HepG2 (cell line): Measurements from ENCODE around the gene DNAAF3. TPM values are rescaled to one million over a fixed set of nuclear protein-coding genes. Genes with fewer than 3 reads are reported as not detected.

Source experiments
- ATF7 ChIP-seq, 2 experiments: fragments of 450-650 bp in 1 of 2; sonication (generic) in 1 of 2; formaldehyde crosslinking in 1 of 2; IDR thresholded peaks; 2 replicates each; pipeline versions ENCODE4 v1.4.0 to v1.6.1; 2016 to 2020; ENCODE audit warnings: antibody characterized with exemption in 1 of 2, mild to moderate bottlenecking in 1 of 2, missing genetic modification reagents in 1 of 2
- EP300 ChIP-seq, 3 experiments: sonication (generic) in 1 of 3; formaldehyde crosslinking in 1 of 3; IDR thresholded peaks; 2 replicates each; pipeline versions ENCODE4 v1.5.1 to v1.6.1; 2011 to 2020; ENCODE audit warnings: low read depth in 2 of 3, low read length in 2 of 3, borderline replicate concordance in 1 of 3, improper control_type of control experiment in 1 of 3, mild to moderate bottlenecking in 1 of 3, missing genetic modification reagents in 1 of 3, moderate library complexity in 1 of 3
- HOXA3 ChIP-seq: sonication (generic); formaldehyde crosslinking; IDR thresholded peaks from 2 replicates; pipeline ENCODE4 v1.5.0; 2020; ENCODE audit warnings: missing genetic modification reagents
- ISX ChIP-seq: sonication (generic); formaldehyde crosslinking; conservative IDR thresholded peaks from 2 replicates; pipeline ENCODE4 v1.5.0; 2020; ENCODE audit warnings: missing genetic modification reagents
- KDM5B ChIP-seq: sonication (generic); formaldehyde crosslinking; IDR thresholded peaks from 2 replicates; pipeline ENCODE4 v1.4.0; 2020; ENCODE audit warnings: missing genetic modification reagents, mild to moderate bottlenecking, borderline replicate concordance
- NR3C1 ChIP-seq: sonication (generic); formaldehyde crosslinking; IDR thresholded peaks from 2 replicates; pipeline ENCODE4 v1.4.0; 2020; ENCODE audit warnings: missing genetic modification reagents
- SPEN ChIP-seq: sonication (generic); formaldehyde crosslinking; IDR thresholded peaks from 2 replicates; pipeline ENCODE4 v1.5.1; 2020; ENCODE audit warnings: low read depth, mild to moderate bottlenecking, missing genetic modification reagents
- TSC22D2 ChIP-seq: sonication (generic); formaldehyde crosslinking; IDR thresholded peaks from 2 replicates; pipeline ENCODE4 v1.5.1; 2020; ENCODE audit warnings: missing genetic modification reagents, mild to moderate bottlenecking, borderline replicate concordance
- ZBTB42 ChIP-seq: sonication (generic); formaldehyde crosslinking; IDR thresholded peaks from 2 replicates; pipeline ENCODE4 v1.5.0; 2020; ENCODE audit warnings: mild to moderate bottlenecking, missing genetic modification reagents
- ZFP37 ChIP-seq: sonication (generic); formaldehyde crosslinking; IDR thresholded peaks from 2 replicates; pipeline ENCODE4 v1.4.0; 2020; ENCODE audit warnings: missing genetic modification reagents, borderline replicate concordance
- ZNF260 ChIP-seq: sonication (generic); formaldehyde crosslinking; IDR thresholded peaks from 2 replicates; pipeline ENCODE4 v1.4.0; 2020; ENCODE audit warnings: missing genetic modification reagents, low read depth, mild to moderate bottlenecking, borderline replicate concordance
- ZNF33B ChIP-seq: sonication (generic); formaldehyde crosslinking; IDR thresholded peaks from 2 replicates; pipeline ENCODE4 v1.5.1; 2020; ENCODE audit warnings: mild to moderate bottlenecking, missing genetic modification reagents
- ZNF670 ChIP-seq: sonication (generic); formaldehyde crosslinking; IDR thresholded peaks from 2 replicates; pipeline ENCODE4 v1.8.0; 2022; ENCODE audit warnings: mild to moderate bottlenecking, missing genetic modification reagents, borderline replicate concordance
- ZNF850 ChIP-seq: sonication (generic); formaldehyde crosslinking; conservative IDR thresholded peaks from 2 replicates; pipeline ENCODE4 v1.9.0; 2021; ENCODE audit warnings: mild to moderate bottlenecking, missing genetic modification reagents
- polyA plus RNA-seq, 8 experiments: library from polyadenylated mRNA; depleted of rRNA in 3 of 8; stranded (reverse) in 7 of 8; unstranded in 1 of 8; fragments of >200 nt; fragmentation: Illumina TruSeq in 4 of 8; extraction: Trizol in 4 of 8; gene quantifications; 2 replicates each; pipeline versions ENCODE4 v1.2.1 to v1.2.3, GENCODE V29; 2011 to 2016; ENCODE audit warnings: low read depth in 4 of 8, missing spikeins in 1 of 8, mixed read lengths in 1 of 8; ENCODE audit not compliant: insufficient read depth in 1 of 8
- total RNA-seq, 5 experiments: library from RNA; depleted of rRNA; stranded (reverse); fragments of >200 nt; fragmentation: Illumina TruSeq; extraction: Trizol; gene quantifications; 2 replicates each; pipeline ENCODE4 v1.2.3, GENCODE V29; 2016; ENCODE audit warnings: low read depth in 1 of 5
- TF ChIP-seq, protein P1 (sequence below): sonication (generic); formaldehyde crosslinking; IDR thresholded peaks from 2 replicates; pipeline ENCODE4 v1.5.0; 2020; ENCODE audit warnings: mild to moderate bottlenecking, missing genetic modification reagents
- TF ChIP-seq, protein P2 (sequence below): sonication (generic); formaldehyde crosslinking; IDR thresholded peaks from 2 replicates; pipeline ENCODE4 v1.5.0; 2020; ENCODE audit warnings: missing genetic modification reagents
- TF ChIP-seq, protein P3 (sequence below): sonication (generic); formaldehyde crosslinking; IDR thresholded peaks from 2 replicates; pipeline ENCODE4 v1.8.0; 2022; ENCODE audit warnings: mild to moderate bottlenecking, missing genetic modification reagents
- TF ChIP-seq, protein P4 (sequence below): sonication (generic); formaldehyde crosslinking; IDR thresholded peaks from 2 replicates; pipeline ENCODE4 v1.8.0; 2022; ENCODE audit warnings: missing genetic modification reagents, mild to moderate bottlenecking, borderline replicate concordance
- TF ChIP-seq, protein P5 (sequence below): sonication (generic); formaldehyde crosslinking; conservative IDR thresholded peaks from 2 replicates; pipeline ENCODE4 v1.4.0; 2020; ENCODE audit warnings: missing genetic modification reagents

Gene DNAAF3
- total and polyA plus RNA-seq, 2 of the 13 experiments (the other 11 are each of a cell fraction or from before 2014, with no cell fraction given): 0.30 to 0.40 TPM

DNA sequence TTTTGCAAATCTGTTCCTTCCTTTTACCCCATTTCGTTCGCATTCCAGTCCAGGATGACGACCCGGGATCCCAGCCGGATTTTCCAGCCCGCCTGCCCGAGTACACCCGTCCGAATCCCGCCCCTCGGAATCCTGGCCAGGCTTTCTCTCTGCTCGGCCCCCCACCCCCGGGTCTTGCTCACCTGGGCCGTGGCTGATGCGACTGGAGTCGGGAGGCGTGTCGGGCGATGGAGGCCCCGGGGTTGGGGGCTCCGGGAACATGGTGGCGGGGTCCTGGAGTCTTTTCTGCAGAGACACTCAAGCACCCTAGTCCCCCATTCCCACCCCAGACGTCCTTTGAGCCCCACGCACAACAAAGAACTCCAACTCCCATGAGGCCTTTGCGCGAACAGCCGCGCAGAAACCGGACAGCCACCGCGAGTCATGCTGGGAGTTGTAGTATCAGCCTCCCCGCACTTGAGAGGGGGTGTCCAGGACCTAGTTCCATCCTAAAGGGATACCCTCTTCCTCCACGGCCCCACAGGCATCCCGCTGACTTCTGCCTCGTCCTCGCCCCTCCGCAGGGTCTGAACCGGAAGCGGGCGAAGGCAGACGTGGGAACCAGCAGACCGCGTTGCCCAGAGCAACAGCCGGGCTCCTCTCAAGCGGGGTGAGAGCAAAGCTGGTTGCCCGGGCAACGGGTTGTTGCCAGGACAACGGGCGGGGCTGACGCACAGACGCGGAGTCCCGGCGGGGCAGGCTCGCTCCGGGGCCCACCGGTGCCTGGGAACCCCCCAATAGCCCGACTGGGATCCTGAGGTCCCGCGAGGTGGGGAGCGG is 12.6 kb upstream of the DNAAF3 start (continued):
- TF ChIP-seq ZBTB42 (CRISPR knock-in tag) (0 out of 2 replicates have a peak, but pooled peaks have one; percentile 7), ZNF670 (CRISPR knock-in tag) (no peak), NR3C1 (CRISPR knock-in tag) (no peak), TSC22D2 (CRISPR knock-in tag) (0 out of 2 replicates have a peak, but pooled peaks have one; percentile 33), ZNF260 (CRISPR knock-in tag) (no peak), ZNF33B (CRISPR knock-in tag) (no peak), ZNF850 (CRISPR knock-in tag) (no peak), EP300 (IDR thresholded peaks at IDR 0.05; ENCODE audit: low read depth in 2 of 2, low read length in 2 of 2) (no peak), EP300 (CRISPR knock-in tag; IDR thresholded peaks at IDR 0.05; ENCODE audit: borderline replicate concordance) (no peak), ATF7 (IDR thresholded peaks at IDR 0.05) (no peak), ATF7 (CRISPR knock-in tag; IDR thresholded peaks at IDR 0.05) (no peak), HOXA3 (no peak; the same call in 1 of the 2 replicates), SPEN (CRISPR knock-in tag) (no peak; the same call in 1 of the 2 replicates), ISX (CRISPR knock-in tag) (no peak), KDM5B (CRISPR knock-in tag) (no peak; the same call in 1 of the 2 replicates), ZFP37 (no peak)
- TF ChIP-seq, protein P1, sequence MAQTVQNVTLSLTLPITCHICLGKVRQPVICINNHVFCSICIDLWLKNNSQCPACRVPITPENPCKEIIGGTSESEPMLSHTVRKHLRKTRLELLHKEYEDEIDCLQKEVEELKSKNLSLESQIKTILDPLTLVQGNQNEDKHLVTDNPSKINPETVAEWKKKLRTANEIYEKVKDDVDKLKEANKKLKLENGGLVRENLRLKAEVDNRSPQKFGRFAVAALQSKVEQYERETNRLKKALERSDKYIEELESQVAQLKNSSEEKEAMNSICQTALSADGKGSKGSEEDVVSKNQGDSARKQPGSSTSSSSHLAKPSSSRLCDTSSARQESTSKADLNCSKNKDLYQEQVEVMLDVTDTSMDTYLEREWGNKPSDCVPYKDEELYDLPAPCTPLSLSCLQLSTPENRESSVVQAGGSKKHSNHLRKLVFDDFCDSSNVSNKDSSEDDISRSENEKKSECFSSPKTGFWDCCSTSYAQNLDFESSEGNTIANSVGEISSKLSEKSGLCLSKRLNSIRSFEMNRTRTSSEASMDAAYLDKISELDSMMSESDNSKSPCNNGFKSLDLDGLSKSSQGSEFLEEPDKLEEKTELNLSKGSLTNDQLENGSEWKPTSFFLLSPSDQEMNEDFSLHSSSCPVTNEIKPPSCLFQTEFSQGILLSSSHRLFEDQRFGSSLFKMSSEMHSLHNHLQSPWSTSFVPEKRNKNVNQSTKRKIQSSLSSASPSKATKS (CRISPR knock-in tag): no peak
- TF ChIP-seq, protein P2, sequence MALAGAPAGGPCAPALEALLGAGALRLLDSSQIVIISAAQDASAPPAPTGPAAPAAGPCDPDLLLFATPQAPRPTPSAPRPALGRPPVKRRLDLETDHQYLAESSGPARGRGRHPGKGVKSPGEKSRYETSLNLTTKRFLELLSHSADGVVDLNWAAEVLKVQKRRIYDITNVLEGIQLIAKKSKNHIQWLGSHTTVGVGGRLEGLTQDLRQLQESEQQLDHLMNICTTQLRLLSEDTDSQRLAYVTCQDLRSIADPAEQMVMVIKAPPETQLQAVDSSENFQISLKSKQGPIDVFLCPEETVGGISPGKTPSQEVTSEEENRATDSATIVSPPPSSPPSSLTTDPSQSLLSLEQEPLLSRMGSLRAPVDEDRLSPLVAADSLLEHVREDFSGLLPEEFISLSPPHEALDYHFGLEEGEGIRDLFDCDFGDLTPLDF (CRISPR knock-in tag): no peak
- TF ChIP-seq, protein P3, sequence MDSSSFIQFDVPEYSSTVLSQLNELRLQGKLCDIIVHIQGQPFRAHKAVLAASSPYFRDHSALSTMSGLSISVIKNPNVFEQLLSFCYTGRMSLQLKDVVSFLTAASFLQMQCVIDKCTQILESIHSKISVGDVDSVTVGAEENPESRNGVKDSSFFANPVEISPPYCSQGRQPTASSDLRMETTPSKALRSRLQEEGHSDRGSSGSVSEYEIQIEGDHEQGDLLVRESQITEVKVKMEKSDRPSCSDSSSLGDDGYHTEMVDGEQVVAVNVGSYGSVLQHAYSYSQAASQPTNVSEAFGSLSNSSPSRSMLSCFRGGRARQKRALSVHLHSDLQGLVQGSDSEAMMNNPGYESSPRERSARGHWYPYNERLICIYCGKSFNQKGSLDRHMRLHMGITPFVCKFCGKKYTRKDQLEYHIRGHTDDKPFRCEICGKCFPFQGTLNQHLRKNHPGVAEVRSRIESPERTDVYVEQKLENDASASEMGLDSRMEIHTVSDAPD (CRISPR knock-in tag): no peak
- TF ChIP-seq, protein P4, sequence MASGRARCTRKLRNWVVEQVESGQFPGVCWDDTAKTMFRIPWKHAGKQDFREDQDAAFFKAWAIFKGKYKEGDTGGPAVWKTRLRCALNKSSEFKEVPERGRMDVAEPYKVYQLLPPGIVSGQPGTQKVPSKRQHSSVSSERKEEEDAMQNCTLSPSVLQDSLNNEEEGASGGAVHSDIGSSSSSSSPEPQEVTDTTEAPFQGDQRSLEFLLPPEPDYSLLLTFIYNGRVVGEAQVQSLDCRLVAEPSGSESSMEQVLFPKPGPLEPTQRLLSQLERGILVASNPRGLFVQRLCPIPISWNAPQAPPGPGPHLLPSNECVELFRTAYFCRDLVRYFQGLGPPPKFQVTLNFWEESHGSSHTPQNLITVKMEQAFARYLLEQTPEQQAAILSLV (CRISPR knock-in tag): 0 out of 2 replicates have a peak, but pooled peaks have one; percentile 38
- TF ChIP-seq, protein P5, sequence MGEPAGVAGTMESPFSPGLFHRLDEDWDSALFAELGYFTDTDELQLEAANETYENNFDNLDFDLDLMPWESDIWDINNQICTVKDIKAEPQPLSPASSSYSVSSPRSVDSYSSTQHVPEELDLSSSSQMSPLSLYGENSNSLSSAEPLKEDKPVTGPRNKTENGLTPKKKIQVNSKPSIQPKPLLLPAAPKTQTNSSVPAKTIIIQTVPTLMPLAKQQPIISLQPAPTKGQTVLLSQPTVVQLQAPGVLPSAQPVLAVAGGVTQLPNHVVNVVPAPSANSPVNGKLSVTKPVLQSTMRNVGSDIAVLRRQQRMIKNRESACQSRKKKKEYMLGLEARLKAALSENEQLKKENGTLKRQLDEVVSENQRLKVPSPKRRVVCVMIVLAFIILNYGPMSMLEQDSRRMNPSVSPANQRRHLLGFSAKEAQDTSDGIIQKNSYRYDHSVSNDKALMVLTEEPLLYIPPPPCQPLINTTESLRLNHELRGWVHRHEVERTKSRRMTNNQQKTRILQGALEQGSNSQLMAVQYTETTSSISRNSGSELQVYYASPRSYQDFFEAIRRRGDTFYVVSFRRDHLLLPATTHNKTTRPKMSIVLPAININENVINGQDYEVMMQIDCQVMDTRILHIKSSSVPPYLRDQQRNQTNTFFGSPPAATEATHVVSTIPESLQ: no peak
